Cardiac ventricle fibroblast (primary cell): ENCODE measurements around the gene ADAD1. TPM values are rescaled to one million over a fixed set of nuclear protein-coding genes. Genes with fewer than 3 reads are reported as not detected.

Source experiments
- total RNA-seq: library from RNA; depleted of rRNA; stranded (reverse); fragments of >200 nt; gene quantifications from 2 replicates; pipeline ENCODE4 v1.2.3, GENCODE V29; 2015

The ADAD1 gene
- not detected in 2 replicates for total RNA-seq

DNA sequence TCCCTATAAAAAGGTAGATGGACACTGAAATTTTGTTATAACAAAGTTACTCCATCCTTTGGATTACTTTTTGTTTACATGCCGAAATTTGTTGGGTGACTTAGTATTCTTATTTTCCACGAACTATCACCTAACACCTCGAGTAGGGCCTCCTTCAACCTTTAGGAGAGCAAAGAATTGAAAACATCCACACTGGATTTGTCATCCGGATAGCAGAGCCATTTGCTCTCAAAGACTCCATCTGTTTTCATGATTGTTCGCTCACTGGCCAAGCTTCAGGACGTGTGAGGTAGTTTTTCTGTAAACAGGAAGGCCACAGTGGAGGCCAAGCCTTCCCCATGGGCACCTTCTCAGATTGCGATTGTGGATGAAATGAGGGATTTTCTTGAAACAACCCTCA lies at the start of gene ADAD1:
TSS of gene ADAD1 (plus strand) at position 301 of the 400 bp plus-strand sequence. CDS start 1,059 bp downstream, outside the sequence.

DNA sequence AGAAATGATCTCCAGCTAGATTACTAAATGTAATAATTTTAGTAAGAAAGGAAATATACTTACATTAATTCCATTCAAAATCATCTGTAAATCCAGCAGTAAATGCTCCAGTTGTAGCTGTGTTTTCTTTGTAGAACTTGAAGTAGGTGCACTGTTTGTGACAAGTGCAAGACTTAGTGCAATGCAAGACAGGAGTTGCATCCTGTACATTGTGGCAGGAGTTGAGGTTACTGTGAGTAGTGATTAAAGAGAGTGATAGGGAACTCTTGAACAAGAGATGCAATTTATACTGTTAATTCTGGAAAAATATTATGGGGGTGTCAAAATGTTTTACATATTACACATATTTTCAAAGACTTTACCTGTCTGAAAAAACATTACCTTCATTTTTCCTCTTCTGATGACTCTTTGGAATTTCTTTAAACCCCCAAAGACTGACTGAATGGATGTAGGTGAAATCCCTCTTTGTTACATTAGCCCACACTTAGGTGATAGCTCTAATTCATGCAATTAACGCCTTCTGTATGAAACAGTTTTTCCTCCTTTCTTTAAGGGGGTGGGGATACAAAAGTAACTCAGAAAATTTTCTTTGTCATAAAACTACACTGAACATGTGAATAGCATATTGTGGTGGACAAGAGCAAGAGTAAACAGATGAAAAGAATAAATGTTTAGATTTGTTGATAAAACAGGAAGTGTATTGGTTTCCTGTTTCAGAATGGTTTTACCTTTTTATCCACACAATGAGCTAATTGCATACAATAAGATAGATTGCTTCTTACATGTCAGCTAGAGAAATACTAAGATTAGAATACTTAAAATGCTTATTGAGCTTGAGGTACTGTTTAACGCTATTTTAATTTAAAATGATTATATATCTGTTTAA lies 77.7 kb downstream of the ADAD1 start, which contains the start of gene IL2:
TSS of gene IL2 (minus strand) at position 495 of the 886 bp plus-strand sequence. CDS start at position 210, 285 bp downstream.

Other genes with a start within 250 kb of the ADAD1 start
- gene BLTP1, start 226.7 kb upstream of the ADAD1 start, total RNA-seq: 36.6 and 38.5 TPM in 2 replicates
- gene IL2, start 77.7 kb downstream of the ADAD1 start, total RNA-seq: not detected in 2 replicates
- gene IL21, start 242.1 kb downstream of the ADAD1 start, total RNA-seq: not detected in 2 replicates